Measurements from ENCODE around the gene GAPDH.

DNA sequence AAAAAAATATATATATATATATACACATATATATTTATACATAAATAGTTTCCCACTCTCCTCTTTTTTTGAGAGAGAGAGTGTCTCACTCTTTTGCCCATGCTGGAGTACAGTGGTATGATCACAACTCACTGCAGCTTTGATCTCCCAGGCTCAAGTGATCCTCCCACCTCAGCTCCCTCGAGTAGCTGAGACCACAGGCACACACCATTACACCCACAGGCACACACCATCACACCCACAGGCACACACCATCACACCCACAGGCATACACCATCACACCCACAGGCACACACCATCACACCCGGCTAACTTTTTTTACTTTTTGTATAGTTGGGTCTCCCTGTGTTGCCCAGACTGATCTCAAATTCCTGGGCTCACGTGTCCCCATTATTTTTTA is 14.1 kb upstream of the GAPDH start:
- TF ChIP-seq, protein P1, sequence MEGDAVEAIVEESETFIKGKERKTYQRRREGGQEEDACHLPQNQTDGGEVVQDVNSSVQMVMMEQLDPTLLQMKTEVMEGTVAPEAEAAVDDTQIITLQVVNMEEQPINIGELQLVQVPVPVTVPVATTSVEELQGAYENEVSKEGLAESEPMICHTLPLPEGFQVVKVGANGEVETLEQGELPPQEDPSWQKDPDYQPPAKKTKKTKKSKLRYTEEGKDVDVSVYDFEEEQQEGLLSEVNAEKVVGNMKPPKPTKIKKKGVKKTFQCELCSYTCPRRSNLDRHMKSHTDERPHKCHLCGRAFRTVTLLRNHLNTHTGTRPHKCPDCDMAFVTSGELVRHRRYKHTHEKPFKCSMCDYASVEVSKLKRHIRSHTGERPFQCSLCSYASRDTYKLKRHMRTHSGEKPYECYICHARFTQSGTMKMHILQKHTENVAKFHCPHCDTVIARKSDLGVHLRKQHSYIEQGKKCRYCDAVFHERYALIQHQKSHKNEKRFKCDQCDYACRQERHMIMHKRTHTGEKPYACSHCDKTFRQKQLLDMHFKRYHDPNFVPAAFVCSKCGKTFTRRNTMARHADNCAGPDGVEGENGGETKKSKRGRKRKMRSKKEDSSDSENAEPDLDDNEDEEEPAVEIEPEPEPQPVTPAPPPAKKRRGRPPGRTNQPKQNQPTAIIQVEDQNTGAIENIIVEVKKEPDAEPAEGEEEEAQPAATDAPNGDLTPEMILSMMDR (optimal IDR thresholded peaks at IDR 0.05 in 1 of 3, IDR thresholded peaks at IDR 0.05 in 1 of 3, conservative IDR thresholded peaks at IDR 0.05 in 1 of 3; ENCODE audit: extremely low read depth in 1 of 3, insufficient read depth in 2 of 3, low read length in 3 of 3): no peak
- TF ChIP-seq EZH2 (IDR thresholded peaks at IDR 0.05; ENCODE audit: low read length): no peak

Measured in keratinocyte (primary cell).